ENCODE results near the gene CD24. TPM values are rescaled to one million over a fixed set of nuclear protein-coding genes. Genes with fewer than 3 reads are reported as not detected.

The CD24 gene
- total RNA-seq, 1 experiment from 2014 or later = 57.4 TPM

- POLR2A ChIA-PET = no interaction called here
- TF ChIP-seq POLR2AphosphoS5 (IDR thresholded peaks at IDR 0.05; ENCODE audit: low read depth, low read length) = no peak
- no peak for TF ChIP-seq REST (IDR thresholded peaks at IDR 0.05; ENCODE audit: insufficient read depth in 1 of 2, low read depth in 2 of 2, low read length in 1 of 2)
- TF ChIP-seq SIN3A (IDR thresholded peaks at IDR 0.05; ENCODE audit: borderline replicate concordance, insufficient read depth, low read depth, low read length) = no peak
- no peaks in the 10 kb centered on the region for H3K4me1 ChIP-seq (ENCODE audit: control insufficient read depth, insufficient read depth, low read length)
- in situ Hi-C loops (cut with HindIII; ENCODE audit: low pct_unique_long_range_greater_than_20kb, low sequenced_read_pairs) (no loop called here), intact Hi-C loops (cut with micrococcal nuclease; ENCODE audit: unreplicated experiment) (no loop called here)
- no peak for DNase-seq (ENCODE audit: low read depth, low spot score)
- CTCF ChIA-PET = no interaction called here
- BruUV-seq (replicated peaks) = no TSS peak
- H3K9me3 ChIP-seq (ENCODE audit: control insufficient read depth, insufficient read depth, low read depth, low read length) = no peaks in the 10 kb centered on the region
- H3K36me3 ChIP-seq (ENCODE audit: control insufficient read depth, insufficient read depth, low read length) = no peaks in the 10 kb centered on the region
- H3K27ac ChIP-seq (ENCODE audit: low read length) = no peak overlapping the region
- H3K4me3 ChIP-seq (ENCODE audit: low read depth in 2 of 2, low read length in 2 of 2) = no peak overlapping the region
- peaks cover 6% of the 10 kb centered on the region; the same call in 1 of the 2 replicates for H3K27me3 ChIP-seq (ENCODE audit: control insufficient read depth, insufficient read depth, low read length)
- ATAC-seq = no peak
Measured at GRCh38 chr6:106925948-106926347, 48.6 kb downstream of the CD24 start.

GRCh38 chr6:106924694-106925523, 49.6 kb downstream of the CD24 start:
- H3K4me3 ChIP-seq (ENCODE audit: low read depth in 2 of 2, low read length in 2 of 2) = no peak overlapping the region
- peaks cover 6% of the 10 kb centered on the region; the same call in 1 of the 2 replicates for H3K27me3 ChIP-seq (ENCODE audit: control insufficient read depth, insufficient read depth, low read length)
- ATAC-seq (no peak), DNase-seq (ENCODE audit: low read depth, low spot score) (no peak)
- H3K4me1 ChIP-seq (ENCODE audit: control insufficient read depth, insufficient read depth, low read length) = no peaks in the 10 kb centered on the region
- no peaks in the 10 kb centered on the region for H3K36me3 ChIP-seq (ENCODE audit: control insufficient read depth, insufficient read depth, low read length)
- TF ChIP-seq REST (IDR thresholded peaks at IDR 0.05; ENCODE audit: insufficient read depth in 1 of 2, low read depth in 2 of 2, low read length in 1 of 2) = no peak
- no peak for TF ChIP-seq SIN3A (IDR thresholded peaks at IDR 0.05; ENCODE audit: borderline replicate concordance, insufficient read depth, low read depth, low read length)
- TF ChIP-seq CTCF (IDR thresholded peaks at IDR 0.05) = no peak
- TF ChIP-seq TCF7L2 (IDR thresholded peaks at IDR 0.05; ENCODE audit: low read depth, low read length) = no peak
- TF ChIP-seq POLR2AphosphoS5 (IDR thresholded peaks at IDR 0.05; ENCODE audit: low read depth, low read length) = no peak
- no peaks in the 10 kb centered on the region for H3K9me3 ChIP-seq (ENCODE audit: control insufficient read depth, insufficient read depth, low read depth, low read length)
- ChIA-PET CTCF (interaction anchor here (0.6 kb wide), 1 partner anchor 247 kb away, joined by 3 read pairs; no protein-coding TSS in a partner anchor), POLR2A (interaction anchor here (0.6 to 0.7 kb wide), 2 partner anchors 11 to 554 kb away, joined by 3 read pairs; no protein-coding TSS in a partner anchor)
- H3K27ac ChIP-seq (ENCODE audit: low read length) = no peak overlapping the region
- in situ Hi-C loops (cut with HindIII; ENCODE audit: low pct_unique_long_range_greater_than_20kb, low sequenced_read_pairs) = no loop called here
- intact Hi-C loops (cut with micrococcal nuclease; ENCODE audit: unreplicated experiment) = no loop called here
- no TSS peak for BruUV-seq (replicated peaks)

Data from Panc1 (cell line).